ENCODE data around the gene DOC2B. TPM values are rescaled to one million over a fixed set of nuclear protein-coding genes. Genes with fewer than 3 reads are reported as not detected.
A peak's percentile ranks its signal among the peaks of the same experiment; 100 is the strongest.
"Not testable (repeated sequence)": the region's sequence is repeated elsewhere in the genome, so short reads cannot be mapped to it uniquely, and the experiment has no call there.

The DOC2B gene
- total RNA-seq, 6 experiments from 2014 or later, result 0.40 to 1.7 (median 0.91) TPM

DNA sequence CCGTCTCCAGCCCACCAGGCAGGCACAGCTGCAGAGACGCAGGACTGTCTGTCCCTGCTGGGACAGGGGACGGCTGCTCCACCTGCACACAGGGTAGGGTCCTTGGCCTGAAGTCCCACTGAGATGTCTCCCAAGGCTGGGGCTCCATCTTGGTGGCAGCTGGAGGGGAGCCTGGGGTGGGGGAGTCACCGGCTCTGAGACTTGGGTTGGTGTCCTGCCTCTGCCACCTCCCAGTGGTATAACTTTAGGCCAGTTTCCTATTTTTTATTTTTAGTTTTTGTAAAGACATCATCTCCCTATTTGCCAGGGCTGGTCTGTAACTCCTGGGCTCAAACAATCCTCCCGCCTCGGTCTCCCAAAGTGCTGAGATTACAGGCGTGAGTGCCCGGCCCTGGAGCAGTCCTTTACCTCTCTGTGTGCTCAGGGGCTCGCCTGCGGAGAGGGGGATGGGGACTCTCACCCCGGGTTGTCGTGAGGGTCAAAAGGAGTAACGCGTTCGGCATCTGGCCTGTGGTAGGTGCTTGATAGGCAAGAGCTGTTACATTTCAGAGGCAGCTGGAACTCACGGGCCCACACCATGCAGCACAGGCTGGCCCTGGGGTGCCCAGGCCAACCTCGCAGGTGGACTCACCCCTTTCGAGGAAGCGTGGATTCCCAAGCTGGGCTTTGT, 46.6 kb upstream of the DOC2B start:
- Histone ChIP-seq H3K27ac (no peak overlapping the region), H3K4me1 (peaks cover 0 to 3% (median 1%) of the 10 kb centered on the region in 4 donors), H3K27me3 (no peaks in the 10 kb centered on the region), H3K4me3 (no peak overlapping the region), H3K9me3 (no peaks in the 10 kb centered on the region), H3K36me3 (no peaks in the 10 kb centered on the region)
- intact Hi-C loops (cut with DNase I), result no loop called here
- TF ChIP-seq, protein P1, sequence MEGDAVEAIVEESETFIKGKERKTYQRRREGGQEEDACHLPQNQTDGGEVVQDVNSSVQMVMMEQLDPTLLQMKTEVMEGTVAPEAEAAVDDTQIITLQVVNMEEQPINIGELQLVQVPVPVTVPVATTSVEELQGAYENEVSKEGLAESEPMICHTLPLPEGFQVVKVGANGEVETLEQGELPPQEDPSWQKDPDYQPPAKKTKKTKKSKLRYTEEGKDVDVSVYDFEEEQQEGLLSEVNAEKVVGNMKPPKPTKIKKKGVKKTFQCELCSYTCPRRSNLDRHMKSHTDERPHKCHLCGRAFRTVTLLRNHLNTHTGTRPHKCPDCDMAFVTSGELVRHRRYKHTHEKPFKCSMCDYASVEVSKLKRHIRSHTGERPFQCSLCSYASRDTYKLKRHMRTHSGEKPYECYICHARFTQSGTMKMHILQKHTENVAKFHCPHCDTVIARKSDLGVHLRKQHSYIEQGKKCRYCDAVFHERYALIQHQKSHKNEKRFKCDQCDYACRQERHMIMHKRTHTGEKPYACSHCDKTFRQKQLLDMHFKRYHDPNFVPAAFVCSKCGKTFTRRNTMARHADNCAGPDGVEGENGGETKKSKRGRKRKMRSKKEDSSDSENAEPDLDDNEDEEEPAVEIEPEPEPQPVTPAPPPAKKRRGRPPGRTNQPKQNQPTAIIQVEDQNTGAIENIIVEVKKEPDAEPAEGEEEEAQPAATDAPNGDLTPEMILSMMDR (IDR thresholded peaks at IDR 0.05), result no peak
- no peak for TF ChIP-seq POLR2A (IDR thresholded peaks at IDR 0.05)
- ATAC-seq (no peak), DNase-seq (peak in 1 of 3 donors; percentile 42)
- WGBS (ENCODE audit: insufficient coverage, low coverage, low lambda C conversion rate, missing lambda C conversion rate), result 90% methylated on average over 6 of the region's 19 CpGs

DNA sequence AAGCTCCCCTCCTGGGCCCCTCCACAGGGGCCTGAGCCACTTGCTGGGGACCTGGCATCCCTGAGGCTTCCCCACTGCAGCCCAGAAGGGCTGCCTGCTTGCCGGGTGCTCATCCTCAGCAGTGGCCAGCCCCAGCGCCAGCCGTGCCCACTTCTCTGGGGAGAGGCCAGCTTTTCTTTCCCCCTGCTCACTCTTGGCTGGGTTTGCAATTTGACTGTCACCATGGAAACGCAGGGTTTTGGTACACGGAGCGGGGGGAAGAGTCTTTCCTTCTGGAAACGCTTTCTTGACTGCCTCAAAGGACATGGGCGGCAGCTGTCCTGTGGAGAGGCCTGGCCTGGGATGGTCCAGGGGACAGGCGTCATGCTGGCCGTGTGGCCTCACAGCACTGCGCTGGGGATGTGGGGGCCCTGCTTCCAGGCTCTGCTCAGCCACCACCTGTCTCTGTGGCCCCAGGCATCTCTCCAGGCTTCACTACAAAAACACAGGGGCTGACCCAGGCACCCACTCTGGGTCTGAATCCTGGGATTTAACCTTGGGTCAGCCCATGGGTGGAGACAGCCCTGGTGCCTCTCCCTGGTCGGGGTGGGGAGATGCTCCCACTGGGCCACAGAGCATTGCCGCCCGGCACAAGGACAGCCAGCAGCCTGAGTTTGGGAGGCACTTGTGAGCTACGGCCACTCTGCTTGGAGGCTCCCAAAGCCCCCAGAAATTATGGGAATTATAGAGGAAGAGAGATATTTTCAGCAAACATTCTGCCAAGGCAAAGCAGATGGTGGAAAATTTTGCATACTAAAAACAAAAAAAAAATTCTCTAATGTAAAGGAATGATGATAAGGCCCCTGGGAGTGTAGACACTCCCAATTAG, 45.9 kb upstream of the DOC2B start:
- H3K9me3 ChIP-seq, result no peaks in the 10 kb centered on the region
- no peaks in the 10 kb centered on the region for H3K36me3 ChIP-seq
- H3K27ac ChIP-seq, result no peak overlapping the region
- H3K27me3 ChIP-seq, result no peaks in the 10 kb centered on the region
- no CpG with 5 or more reads among the region's 15 CpGs for WGBS (ENCODE audit: insufficient coverage, low coverage, low lambda C conversion rate, missing lambda C conversion rate)
- DNase-seq (peak; percentile 6 to 42 (median 31)), ATAC-seq (peak in 1 of 4 donors; percentile 2)
- TF ChIP-seq, protein P1 (IDR thresholded peaks at IDR 0.05), result no peak
- no peak for TF ChIP-seq POLR2A (IDR thresholded peaks at IDR 0.05)
- no peak overlapping the region for H3K4me3 ChIP-seq
- no peaks in the 10 kb centered on the region for H3K4me1 ChIP-seq
- intact Hi-C loops (cut with DNase I), result no loop called here

DNA sequence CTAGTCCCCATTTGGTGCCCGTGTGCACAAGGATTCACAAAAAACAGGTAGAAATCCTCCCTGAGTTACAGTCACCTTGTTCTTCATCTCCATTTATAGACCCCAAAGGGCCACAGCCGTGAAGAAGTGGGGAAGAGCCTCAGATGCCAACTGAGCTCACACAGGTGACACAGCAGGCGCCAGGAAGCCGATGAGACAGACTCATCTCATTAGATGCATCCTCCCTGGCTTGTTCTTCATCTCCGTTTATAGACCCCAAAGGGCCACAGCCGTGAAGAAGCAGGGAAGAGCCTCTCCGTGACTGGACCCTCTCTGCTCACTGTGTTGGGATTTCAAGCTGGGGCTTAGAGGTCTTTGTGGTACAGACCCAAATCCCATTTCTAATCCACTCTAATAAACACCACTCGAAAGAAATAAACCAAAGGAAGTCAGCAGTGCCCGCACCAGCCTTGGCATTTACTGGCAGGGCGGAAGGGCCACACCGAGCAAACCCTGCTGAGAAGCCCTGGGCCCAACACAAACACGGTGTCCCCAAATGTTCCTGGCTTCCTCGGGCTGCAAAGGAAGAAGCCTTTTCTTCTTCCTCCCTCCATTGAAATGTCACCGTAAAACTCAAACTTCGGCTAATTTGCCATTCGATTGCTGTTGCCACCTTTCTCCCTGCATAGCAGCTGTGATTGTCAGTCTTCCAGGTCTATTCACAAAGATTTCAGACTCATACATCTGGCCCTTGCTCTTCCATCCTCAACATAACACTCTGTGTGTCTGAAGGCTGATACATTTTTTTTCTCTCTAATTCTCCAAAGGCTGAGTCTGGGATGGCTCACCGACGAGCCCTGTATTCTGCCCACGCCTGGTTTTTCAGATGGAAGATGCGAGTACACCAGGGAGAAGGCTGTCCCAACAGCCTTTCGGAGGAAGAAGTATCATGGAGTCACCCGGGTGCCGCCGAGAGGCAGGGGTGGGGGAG, 44.9 kb upstream of the DOC2B start:
- TF ChIP-seq POLR2A (IDR thresholded peaks at IDR 0.05), result no peak
- TF ChIP-seq, protein P1 (IDR thresholded peaks at IDR 0.05), result no peak
- no peaks in the 10 kb centered on the region for H3K9me3 ChIP-seq
- no peak overlapping the region for H3K4me3 ChIP-seq
- DNase-seq (peak; percentile 3 to 28 (median 14)), ATAC-seq (no peak)
- no peaks in the 10 kb centered on the region for H3K4me1 ChIP-seq
- WGBS (ENCODE audit: insufficient coverage, low coverage, low lambda C conversion rate, missing lambda C conversion rate), result 95% methylated on average over 14 of the region's 24 CpGs
- H3K27me3 ChIP-seq, result no peaks in the 10 kb centered on the region
- no peaks in the 10 kb centered on the region for H3K36me3 ChIP-seq
- H3K27ac ChIP-seq, result no peak overlapping the region
- intact Hi-C loops (cut with DNase I), result no loop called here

DNA sequence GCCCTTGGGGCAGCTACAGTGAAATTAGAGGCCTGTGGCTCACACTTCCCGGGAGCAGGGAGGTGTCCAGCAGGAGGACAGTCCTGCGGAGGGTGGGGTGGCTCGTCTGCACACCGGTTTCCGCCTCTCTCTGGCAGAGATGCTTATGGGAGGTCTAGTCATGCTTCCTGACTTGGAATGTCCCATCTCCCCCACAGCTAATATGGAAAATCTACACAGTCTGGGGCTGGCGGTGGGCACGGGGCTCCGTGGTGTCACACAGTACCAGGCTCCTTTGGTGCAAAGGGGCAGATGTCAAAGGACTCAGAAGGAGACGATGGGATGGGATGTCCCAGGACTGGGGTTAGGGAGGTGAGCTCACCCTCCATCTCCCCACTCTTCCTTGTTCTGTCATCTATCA, 44.1 kb upstream of the DOC2B start:
- no peaks in the 10 kb centered on the region for H3K36me3 ChIP-seq
- H3K4me1 ChIP-seq, result no peaks in the 10 kb centered on the region
- WGBS (ENCODE audit: insufficient coverage, low coverage, low lambda C conversion rate, missing lambda C conversion rate), result 95% methylated on average over 3 of the region's 9 CpGs
- H3K4me3 ChIP-seq, result no peak overlapping the region
- H3K27ac ChIP-seq, result no peak overlapping the region
- no peak for TF ChIP-seq POLR2A (IDR thresholded peaks at IDR 0.05)
- TF ChIP-seq, protein P1 (IDR thresholded peaks at IDR 0.05), result no peak
- H3K27me3 ChIP-seq, result no peaks in the 10 kb centered on the region
- intact Hi-C loops (cut with DNase I), result no loop called here
- ATAC-seq, result no peak
- H3K9me3 ChIP-seq, result no peaks in the 10 kb centered on the region
- peak in 2 of 3 donors; percentile 7 to 41 for DNase-seq

DNA sequence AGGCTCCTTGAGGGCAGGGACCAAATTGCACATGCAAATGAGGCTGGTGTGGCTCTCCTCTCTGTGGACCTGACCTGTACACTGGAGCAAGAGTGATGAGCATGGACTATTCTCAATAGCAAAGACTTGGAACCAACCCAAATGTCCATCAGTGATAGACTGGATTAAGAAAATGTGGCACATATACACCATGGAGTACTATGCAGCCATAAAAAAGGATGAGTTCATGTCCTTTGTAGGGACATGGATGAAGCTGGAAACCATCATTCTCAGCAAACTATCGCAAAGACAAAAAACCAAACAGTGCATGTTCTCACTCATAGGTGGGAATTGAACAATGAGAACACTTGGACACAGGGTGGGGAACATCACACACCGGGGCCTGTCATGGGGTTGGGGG, 43.1 kb upstream of the DOC2B start:
- H3K27me3 ChIP-seq; H3K27ac ChIP-seq; DNase-seq; H3K9me3 ChIP-seq; H3K36me3 ChIP-seq; intact Hi-C loops (cut with DNase I); H3K4me1 ChIP-seq; ATAC-seq; H3K4me3 ChIP-seq: not testable (repeated sequence)
- 100% methylated on average over 2 of the region's 2 CpGs for WGBS (ENCODE audit: insufficient coverage, low coverage, low lambda C conversion rate, missing lambda C conversion rate)

Measured in right lobe of liver (tissue), 6 donors.